HL-60/S4 (cell line): Measurements from ENCODE around the gene IL36A.

Source experiments
- in situ Hi-C: fragments of 300-500 bp; cut with MboI; formaldehyde crosslinking; loops from 2 replicates; pipeline ENCODE4 v1.14.3; 2022; ENCODE audit warnings: low sequenced_read_pairs

Gene IL36A, protein sequence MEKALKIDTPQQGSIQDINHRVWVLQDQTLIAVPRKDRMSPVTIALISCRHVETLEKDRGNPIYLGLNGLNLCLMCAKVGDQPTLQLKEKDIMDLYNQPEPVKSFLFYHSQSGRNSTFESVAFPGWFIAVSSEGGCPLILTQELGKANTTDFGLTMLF

DNA sequence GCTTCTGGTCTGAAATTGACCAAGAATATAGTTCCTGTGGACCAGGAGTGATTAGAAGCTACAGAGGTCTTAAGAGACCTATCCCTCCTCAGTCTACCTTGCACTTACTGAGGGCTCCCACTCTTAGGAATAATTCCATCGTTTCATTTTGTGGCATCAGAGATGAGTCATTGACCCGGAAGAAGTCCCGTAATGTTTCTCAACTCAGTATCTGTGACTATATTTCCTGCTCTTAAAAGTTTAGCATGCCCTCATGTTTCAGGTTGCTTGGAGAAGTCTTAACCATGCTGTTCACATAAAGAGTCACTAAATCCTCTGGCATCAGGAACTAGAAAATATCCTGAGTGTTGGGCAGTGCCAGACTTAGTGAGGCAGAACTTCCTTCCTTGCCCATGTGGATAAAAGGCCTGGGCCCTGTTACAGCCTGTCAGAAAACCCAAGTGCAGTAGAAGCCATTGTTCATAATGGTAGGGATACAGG, at the start of gene IL36A:
Gene IL36A, plus strand, starts transcription at position 430 of the 480 bp plus-strand sequence. CDS start 413 bp downstream, outside the sequence.
- in situ Hi-C loops = no loop called here

DNA sequence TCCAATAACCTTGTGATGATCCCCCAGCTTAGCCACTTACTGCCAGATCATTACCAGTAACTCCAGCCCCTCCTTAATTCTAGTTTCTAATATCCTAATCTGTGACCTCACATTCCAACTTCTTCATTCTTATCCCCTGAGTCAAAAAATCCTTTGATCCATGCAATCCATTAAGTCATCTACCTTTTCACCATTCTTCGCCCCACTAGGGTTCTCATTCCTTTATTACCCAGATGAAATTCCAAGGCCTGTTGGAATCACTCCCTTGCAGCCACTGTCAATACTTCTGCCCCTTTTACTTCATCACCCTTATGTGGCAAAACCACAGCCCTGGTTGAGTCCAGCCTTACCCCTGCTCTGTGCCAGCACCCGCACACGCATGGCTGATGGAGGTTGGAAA, 47.7 kb upstream of the IL36A start:
- in situ Hi-C loops = no loop called here

DNA sequence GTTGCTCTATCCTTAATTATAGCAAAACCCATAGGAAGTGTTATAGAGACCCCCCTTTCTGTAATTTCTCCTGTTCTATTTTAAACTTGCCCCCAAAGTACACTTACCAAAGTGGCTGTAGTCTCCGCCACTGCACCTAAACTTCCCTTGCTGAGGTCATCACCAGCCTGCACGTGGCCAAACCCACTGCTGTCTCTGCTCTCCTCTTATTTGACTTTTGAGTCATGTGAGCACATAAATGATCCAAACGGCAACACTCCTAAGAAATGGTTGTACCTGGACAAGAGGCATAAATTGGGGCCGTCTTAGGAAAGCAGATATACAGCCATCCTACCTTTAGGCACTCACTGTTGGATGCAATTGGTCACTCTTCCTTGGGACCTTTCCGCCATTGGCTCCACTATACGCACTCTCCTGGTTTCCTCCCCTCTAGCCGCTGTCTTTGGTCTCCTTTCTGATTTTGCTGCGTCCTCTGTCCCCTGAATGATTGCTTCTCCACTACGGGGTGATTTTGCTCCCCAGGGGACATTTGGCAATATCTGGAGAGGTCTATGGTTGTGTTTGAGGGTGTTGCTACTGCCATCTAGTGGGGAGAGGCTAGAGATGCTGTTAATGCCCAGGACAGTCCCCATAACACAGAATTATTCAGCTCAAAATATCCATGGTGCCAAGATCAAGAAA, 46.7 kb upstream of the IL36A start:
- in situ Hi-C loops = no loop called here

- in situ Hi-C loops = no loop called here
Observed at GRCh38 chr2:112959109-112959812, 46.0 kb upstream of the IL36A start.

DNA sequence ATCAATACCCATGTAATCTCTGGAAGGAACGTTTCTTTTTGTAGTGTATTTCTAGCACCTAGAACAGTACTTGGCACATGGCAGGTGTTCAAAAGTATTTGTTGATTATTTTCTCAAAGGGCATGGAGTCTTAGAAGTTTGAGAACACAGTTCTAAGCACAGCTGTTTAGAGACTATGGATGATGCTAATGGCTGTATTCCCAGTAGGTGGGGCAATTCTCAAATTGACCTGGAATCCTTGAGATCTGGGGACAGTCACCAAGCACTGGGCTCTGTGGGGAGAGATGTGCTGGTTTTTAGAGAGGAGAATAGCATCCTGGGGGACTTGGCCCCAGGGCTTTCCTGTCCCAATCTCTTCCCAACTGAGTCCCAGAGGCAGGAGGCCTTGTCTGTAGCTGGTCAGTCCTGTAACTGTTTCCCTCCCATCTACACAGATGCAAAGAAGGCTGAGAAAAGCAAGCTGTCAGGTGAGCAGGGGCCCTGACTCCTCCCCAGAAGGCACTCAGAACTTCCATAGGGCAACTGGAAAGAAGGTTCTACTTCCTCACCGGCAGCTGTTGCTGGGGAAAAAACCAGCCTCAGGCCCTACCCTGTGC, 44.9 kb upstream of the IL36A start:
- in situ Hi-C loops = no loop called here

DNA sequence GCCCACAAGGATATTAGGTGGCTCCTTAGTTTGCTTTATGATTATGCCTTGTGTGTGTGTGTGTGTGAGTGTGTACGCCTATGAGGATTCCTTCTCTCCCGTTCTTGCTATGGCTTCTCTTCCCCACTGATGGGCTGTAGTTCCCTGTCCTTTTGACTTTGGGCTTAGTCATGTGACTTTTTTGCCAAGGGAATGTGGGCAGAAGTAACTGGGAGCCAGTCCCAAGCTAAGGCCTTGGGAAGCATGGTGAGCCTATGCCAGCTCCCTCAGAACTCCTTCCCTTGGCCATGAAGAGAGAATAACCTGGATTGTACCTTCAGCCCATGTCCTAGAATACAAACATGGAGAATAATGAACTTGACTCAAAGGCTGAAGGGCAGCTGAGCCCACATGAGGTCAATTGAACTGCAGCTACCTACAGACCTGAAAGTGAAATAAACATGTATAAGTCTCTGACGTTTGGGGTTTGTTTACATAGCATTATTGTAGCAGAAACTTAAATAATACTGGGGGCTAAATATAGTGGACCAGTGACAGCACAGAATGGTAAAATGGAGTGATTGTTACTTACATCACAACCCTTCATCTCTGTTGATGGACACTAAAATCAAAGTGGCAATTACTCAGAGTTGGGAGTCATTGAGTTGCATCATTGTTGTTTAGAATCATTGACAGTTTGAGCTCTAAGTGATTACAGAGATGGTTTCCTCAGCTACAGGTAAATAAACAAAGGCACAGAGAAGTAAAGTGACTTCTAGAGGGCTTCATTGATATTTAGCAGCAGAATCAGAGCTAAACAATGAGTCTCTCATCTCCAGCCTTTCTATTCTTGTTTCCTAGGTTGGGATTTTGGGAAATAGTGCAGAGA, 42.7 kb upstream of the IL36A start:
- in situ Hi-C loops = no loop called here

DNA sequence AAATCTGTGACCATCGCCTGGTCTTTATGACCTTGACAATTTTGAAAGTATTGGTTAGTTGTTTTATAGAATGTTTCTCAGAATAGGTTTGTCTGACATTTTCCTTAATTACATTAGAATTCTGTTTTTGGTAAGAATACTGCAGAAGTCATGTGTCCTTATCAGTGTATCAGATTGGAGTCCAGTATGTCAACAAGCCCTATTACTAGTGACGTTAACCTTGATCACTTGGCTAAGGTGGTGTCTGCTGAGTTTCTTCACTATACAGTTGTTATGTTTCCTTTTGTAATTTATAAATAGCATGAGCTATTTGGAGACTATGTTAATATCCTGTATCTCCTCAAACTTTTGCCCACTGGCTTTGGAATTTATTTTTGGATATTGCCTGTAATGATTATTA, 38.2 kb upstream of the IL36A start:
- in situ Hi-C loops = no loop called here

DNA sequence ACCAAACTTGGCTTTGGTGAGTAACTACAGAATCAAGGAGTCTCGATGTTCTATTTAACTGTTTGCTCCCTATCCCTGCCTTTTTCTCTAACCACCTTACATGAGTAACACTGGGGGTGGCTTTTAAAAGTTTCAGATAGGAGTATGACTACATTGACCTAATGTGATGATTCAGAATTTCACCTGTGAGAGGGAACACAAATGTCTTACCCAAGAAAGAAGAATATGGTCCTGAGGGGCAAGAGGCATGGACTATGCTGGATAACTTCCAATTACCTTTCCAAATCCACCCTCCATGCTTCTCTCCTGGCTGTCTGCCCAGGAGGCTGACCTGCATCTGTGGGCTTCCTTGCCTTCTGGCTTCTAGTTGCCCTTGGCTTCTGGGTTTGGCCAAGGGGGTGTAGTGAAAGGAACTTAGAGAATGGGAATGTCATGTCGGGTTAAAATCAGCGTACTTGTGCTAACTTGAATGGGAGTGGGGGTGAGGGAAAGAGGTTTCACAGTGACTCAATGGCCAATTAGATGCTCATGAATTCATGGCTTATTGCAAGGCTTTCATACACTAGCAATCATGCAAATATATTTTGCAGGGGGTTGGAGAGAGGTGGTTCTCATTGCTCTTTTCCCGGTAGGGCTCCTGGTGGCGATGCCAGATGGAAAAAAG, 32.7 kb upstream of the IL36A start:
- in situ Hi-C loops = no loop called here

DNA sequence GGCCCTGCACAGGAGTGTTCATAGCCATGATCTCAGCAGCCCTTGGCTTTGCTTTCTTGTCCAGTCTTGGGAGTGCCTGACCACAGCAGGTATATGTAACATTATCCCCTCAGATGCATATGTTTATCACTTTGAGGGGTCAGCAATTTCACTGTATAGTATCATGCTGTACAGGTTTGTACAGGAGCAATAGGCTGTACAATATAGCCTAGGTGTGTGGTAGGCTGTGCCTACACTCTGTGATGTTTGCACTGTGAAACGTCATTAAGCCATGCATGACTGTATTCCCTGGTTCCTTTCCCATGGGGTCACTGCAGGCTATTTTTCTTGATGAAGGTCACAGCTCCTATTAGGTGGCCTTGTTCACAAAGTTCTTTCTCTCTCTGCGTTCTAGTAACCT, 32.1 kb upstream of the IL36A start:
- in situ Hi-C loops = no loop called here

- in situ Hi-C loops = no loop called here
Observed at GRCh38 chr2:112977559-112978056, 27.7 kb upstream of the IL36A start, which contains the start of gene IL36G. Gene IL36G, plus strand, starts transcription at chr2:112978006. Its CDS starts 633 bp downstream, at chr2:112978639.

- in situ Hi-C loops = no loop called here
Observed at GRCh38 chr2:112979731-112980130, 25.5 kb upstream of the IL36A start.

- in situ Hi-C loops = no loop called here
Observed at GRCh38 chr2:112980537-112980936, 24.7 kb upstream of the IL36A start.

DNA sequence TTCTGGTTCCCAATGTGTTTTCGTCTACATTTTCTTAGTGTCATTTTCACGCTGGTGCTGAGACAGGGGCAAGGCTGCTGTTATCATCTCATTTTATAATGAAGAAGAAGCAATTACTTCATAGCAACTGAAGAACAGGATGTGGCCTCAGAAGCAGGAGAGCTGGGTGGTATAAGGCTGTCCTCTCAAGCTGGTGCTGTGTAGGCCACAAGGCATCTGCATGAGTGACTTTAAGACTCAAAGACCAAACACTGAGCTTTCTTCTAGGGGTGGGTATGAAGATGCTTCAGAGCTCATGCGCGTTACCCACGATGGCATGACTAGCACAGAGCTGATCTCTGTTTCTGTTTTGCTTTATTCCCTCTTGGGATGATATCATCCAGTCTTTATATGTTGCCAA, 20.2 kb upstream of the IL36A start:
- in situ Hi-C loops = no loop called here

DNA sequence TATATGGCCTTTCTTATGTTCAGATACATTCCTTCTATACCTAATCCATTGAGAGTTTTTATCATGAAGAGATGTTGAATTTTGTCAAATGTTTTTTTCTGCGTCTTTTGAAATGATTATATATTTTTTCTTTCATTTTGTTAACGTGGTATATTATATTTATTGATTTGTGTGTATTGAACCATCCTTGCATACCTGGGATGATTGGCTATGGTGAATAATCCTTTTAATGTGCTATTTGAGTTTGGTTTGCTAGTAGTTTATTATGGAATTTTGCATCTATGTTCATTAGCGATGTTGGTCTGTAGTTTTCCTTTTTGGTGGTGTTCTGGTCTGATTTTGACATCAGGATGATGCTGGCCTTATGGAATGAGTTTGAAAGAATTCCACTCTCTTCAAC, 15.6 kb upstream of the IL36A start:
- in situ Hi-C loops = no loop called here

DNA sequence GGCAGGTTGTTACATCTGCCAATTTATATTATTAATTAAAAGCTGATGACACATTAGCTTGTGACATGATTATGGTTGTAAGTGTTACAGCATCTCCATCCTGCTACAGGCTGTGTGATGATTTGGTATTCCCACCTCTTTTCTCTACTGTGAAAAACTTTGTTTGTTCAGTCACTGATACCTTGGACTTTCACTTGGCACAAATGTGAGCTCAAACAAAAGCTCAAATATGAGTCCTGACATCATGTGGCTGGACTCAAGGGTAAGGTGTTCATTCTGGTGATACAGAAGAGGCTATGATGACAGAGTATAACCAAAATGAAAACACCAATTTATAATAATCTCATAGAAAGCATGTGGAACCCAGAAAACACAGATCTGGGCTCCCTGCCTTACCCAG, 11.4 kb upstream of the IL36A start:
- in situ Hi-C loops = no loop called here

- in situ Hi-C loops = no loop called here
Observed at GRCh38 chr2:112994648-112995047, 10.6 kb upstream of the IL36A start.

GRCh38 chr2:112995346-112995920, 9.8 kb upstream of the IL36A start:
- in situ Hi-C loops = no loop called here

DNA sequence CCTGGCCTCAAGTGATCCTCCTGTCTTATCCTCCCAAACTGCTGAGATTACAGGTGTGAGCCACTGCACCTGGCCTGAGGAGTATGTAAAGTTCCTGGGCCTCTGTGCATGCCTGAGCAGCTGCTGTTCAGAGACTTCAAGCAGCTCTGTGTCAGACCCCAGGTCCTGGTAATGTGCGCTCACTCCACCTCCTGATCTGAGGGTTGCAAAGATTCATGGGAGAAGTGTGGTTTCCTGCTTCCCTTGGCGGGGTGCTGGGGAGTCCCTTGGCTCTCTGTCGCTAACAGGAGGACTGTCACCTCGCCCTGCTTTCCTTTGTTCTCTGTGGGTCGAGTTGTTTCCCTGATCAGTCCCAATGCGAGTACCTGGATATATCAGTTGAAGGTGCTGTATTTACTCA, 8.6 kb upstream of the IL36A start:
- in situ Hi-C loops = no loop called here

DNA sequence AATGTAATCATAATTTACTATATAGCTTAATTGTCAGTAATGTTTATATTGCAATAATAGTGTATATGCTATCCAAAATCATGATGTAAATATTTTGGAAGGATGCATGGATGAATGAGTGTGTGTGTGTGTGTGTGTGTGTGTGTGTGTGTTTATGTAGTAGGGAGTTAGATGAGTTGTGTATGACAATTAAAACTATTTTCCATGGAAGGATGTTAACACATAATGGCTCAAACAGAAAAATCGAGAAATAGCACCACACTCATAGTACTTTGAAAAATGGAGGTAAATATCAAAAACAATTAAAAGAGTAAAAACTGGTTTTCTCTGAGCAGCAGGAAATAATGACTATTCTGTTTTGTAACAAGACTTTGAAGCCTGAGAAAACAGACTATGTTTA, 8.1 kb upstream of the IL36A start:
- in situ Hi-C loops = no loop called here

- in situ Hi-C loops = no loop called here
Observed at GRCh38 chr2:113000436-113000835, 4.8 kb upstream of the IL36A start.
